HAP-1 (cell line): Measurements from ENCODE around the gene SPRN.

Experiments
- DNase-seq, 2 experiments: peaks; one replicate each; pipeline ENCODE4 v3.0.0-alpha.2; 2016 to 2020; ENCODE audit warnings: low spot score in 2 of 2
- H3K27me3 ChIP-seq: fragments of 250-450 bp; sonication (Bioruptor Pico); 2 replicates; pipeline ENCODE4 v1.5.1; 2020; ENCODE audit warnings: low read depth, mild to moderate bottlenecking, moderate library complexity
- H3K36me3 ChIP-seq: fragments of 250-450 bp; sonication (Bioruptor Pico); replicated peaks from 2 replicates; pipeline ENCODE4 v1.5.1; 2020; ENCODE audit warnings: mild to moderate bottlenecking
- H3K4me1 ChIP-seq: fragments of 250-450 bp; sonication (Bioruptor Pico); 2 replicates; pipeline ENCODE4 v1.5.1; 2020; ENCODE audit warnings: mild to moderate bottlenecking
- H3K4me3 ChIP-seq: fragments of 250-450 bp; sonication (Bioruptor Pico); 2 replicates; pipeline ENCODE4 v1.5.1; 2020; ENCODE audit warnings: mild to moderate bottlenecking, moderate library complexity
- H3K9me3 ChIP-seq: fragments of 250-450 bp; sonication (Bioruptor Pico); 2 replicates; pipeline ENCODE4 v1.5.1; 2020; ENCODE audit warnings: mild to moderate bottlenecking, moderate library complexity
- in situ Hi-C: fragments of 300-500 bp; cut with MboI; formaldehyde crosslinking; loops from 3 replicates; pipeline ENCODE4 v1.14.3; 2020; ENCODE audit warnings: low sequenced_read_pairs, inconsistent platforms, mixed read lengths

Gene SPRN

DNA sequence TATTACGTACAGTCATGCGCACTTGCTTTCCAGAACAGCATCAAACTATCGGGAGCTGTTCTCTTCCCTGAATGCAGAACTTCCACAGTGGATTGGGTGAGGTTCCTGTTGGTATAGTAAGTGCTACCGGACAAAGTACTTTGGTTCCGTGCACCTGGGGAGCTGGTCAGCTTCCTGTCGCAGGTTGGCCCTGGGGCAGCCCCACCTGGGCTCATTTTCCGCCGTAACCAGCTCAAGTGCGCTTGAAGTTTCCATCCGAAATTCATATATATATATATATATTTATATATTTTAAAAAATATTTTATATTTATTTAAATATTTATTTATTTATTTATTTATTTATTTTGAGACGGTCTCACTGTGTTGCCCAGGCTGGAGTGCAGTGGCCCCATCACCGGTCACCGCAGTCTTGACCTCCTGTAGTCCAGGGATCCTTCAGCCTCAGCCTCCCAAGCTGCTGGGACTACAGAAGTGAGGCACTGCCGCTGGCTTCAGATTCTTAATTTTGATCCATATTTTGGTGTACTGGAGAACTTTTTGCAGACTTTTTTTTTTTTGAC, 35.9 kb upstream of the SPRN start:
- Histone ChIP-seq H3K4me1 (no peaks in the 10 kb centered on the region), H3K27me3 (no peaks in the 10 kb centered on the region), H3K9me3 (no peaks in the 10 kb centered on the region), H3K36me3 (no peaks in the 10 kb centered on the region), H3K4me3 (no peak overlapping the region)
- no peak for DNase-seq
- in situ Hi-C loops = no loop called here

DNA sequence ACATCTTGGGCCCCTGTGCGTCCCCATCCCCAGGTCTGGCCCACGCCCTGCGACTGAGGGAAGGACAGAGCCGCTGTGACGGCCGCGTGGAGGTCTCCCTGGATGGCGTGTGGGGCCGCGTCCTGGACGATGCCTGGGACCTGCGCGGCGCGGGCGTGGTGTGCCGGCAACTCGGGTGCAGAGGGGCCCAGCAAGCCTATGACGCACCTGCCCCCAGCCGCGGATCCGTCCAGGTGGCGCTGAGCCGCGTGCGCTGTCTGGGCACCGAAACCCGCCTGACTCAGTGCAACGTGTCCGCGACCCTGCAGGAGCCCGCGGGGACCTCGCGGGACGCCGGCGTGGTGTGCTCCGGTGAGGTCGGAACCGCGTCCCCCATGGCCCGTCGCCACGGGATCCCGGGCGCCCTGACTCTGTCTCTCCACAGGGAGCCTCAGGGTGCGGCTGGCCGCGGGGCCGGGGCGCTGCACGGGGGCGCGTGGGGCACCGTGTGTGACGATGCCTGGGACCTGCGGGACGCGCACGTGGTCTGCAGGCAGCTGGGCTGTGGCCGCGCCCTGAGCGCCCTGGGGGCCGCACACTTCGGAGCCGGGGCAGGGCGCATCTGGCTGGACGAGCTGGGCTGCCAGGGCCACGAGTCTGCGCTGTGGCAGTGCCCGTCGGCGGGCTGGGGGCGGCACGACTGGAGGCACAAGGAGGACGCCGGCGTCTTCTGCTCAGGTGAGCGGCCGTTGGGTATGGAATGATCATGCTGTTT, 35.2 kb upstream of the SPRN start:
- in situ Hi-C loops = no loop called here
- Histone ChIP-seq H3K36me3 (no peaks in the 10 kb centered on the region), H3K4me3 (no peak overlapping the region), H3K4me1 (no peaks in the 10 kb centered on the region), H3K9me3 (no peaks in the 10 kb centered on the region), H3K27me3 (no peaks in the 10 kb centered on the region)
- no peak for DNase-seq

DNA sequence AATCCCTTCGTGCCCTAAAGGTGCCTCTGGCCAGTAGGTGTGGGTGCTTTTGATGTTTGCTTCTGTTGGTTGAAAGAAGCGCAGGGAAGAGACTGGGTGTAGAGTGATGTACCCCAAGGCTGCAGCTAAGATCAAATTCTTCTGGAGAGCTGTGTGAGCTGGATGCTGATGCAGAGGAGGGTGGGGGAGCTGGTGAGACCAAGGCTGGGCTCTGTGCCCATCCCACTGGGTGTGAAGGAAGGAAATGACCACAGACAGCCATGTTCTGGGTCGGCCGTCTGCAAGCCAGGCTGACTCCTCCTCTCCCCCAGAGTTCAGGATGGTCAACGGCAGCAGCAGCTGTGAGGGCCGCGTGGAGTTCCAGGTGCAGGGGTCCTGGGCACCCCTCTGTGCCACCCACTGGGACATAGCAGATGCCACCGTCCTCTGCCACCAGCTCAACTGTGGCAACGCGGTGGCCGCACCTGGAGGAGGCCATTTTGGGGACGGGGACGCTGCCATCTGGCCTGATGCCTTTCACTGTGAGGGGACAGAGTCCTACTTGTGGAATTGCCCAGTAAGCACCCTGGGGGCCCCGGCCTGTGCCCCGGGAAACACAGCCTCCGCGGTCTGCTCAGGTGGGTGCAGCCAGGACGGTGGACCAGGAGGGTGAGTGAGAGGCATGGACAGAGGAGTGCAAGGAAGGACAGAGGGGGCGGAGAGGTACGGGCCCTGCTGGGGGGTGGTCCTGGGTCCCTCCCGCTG, 34.5 kb upstream of the SPRN start:
- no peak overlapping the region for H3K4me3 ChIP-seq
- in situ Hi-C loops = no loop called here
- no peaks in the 10 kb centered on the region for H3K27me3 ChIP-seq
- H3K36me3 ChIP-seq = no peaks in the 10 kb centered on the region
- no peak for DNase-seq
- no peaks in the 10 kb centered on the region for H3K9me3 ChIP-seq
- no peaks in the 10 kb centered on the region for H3K4me1 ChIP-seq

DNA sequence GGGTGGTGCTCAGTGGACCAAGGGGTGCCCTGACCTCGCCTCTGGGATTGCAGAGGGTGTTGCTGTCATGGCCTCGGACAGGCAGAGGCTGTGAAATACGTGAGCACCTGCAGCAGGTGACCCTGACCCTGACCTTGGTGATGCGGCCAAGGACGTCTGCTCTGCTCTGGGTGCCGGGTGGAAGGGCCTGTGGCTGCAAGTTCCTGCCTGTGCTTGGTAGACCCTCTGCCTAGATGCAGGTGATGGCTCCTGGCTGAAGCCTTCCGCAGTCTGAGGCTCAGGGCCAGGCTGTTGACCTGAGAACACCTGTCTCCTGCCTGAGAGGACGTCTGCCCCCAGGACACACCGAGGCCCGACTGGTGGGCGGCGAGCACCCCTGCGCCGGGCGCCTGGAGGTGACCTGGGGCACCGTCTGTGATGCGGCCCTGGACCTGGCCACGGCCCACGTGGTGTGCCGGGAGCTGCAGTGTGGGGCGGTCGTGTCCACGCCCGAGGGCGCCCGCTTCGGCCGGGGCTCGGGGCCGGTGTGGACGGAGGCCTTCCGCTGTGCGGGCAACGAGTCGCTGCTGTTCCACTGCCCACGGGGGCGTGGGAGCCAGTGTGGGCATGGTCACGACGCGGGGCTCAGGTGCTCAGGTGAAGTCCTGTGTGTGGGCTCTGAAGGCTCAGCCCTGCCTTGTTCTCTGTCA, 33.7 kb upstream of the SPRN start:
- no peak for DNase-seq
- in situ Hi-C loops = no loop called here
- Histone ChIP-seq H3K9me3 (no peaks in the 10 kb centered on the region), H3K36me3 (no peaks in the 10 kb centered on the region), H3K4me3 (no peak overlapping the region), H3K27me3 (no peaks in the 10 kb centered on the region), H3K4me1 (no peaks in the 10 kb centered on the region)

DNA sequence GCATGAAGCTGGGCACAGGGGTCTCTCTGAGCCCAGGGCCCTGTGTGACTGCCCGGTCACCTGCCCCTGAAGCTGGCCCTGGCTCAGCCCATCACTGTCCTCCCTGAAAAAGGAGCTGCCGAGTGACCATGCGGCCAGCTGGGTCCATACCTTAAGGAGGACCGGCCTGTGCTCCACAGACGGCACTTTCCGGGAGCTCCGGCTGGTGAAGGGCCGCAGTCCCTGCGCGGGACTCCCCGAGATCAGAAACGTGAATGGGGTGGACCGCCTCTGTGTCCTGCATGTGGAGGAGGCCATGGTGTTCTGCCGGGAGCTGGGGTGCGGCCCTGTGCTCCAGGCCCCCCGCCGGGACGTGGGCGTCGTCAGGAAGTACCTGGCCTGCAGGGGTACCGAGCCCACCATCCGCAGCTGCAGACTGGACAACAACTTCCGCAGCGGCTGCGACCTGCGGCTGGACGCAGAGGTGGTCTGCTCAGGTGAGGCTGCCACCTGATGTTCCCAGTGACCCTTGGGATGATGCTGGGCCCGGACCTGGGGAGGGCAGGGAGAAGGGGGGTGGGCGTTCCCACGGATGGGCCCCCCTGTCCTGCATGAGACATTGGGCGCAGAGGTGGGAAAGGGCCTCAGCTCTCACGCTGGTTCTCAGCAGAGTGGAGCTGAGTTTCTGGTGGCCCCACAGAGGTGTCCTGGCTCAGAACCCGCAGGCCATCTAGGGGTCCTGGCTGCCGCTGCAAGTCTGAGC, 32.8 kb upstream of the SPRN start:
- Histone ChIP-seq H3K4me3 (no peak overlapping the region), H3K36me3 (no peaks in the 10 kb centered on the region), H3K4me1 (no peaks in the 10 kb centered on the region), H3K9me3 (no peaks in the 10 kb centered on the region), H3K27me3 (no peaks in the 10 kb centered on the region)
- DNase-seq = no peak
- in situ Hi-C loops = no loop called here

DNA sequence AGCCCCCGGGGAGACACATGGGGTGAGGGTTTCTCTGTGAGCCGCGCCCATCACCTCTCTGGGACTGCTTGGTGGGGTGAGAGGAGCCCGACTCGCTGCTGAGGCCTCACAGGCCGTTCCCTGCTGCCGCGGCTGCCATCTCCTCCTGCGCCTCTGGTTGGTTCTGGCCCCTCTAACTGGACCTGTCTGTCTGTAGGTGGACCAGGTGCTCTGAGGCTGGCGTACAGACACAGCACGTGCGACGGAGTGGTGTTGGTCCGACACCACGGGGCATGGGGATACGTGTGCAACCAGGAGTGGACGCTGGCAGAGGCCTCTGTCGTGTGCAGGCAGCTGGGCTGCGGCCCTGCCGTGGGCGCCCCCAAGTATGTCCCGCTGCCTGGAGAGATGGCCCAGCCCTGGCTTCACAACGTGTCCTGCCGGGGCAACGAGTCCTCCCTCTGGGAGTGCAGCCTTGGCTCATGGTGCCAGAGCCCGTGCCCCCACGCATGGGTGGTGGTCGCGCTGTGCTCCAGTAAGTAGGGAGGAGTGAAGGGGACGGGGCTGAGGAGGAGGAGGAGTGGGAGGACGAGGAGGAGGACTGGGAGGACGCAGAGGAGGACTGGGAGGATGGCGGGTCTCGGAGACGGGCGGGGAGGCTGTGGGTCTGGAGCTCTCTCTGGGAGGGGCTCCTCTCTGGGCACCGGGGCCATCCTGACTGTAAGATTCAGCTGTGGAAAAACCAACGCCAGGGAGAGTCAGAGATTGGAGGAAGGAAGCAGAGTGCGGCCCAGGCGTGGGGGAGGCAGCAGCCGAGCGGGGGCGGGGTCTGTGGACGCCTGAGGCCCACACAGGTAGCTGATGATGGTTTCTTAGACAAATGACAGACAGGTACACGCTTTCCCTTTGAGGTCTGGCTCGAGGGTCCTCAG, 31.9 kb upstream of the SPRN start:
- H3K9me3 ChIP-seq = no peaks in the 10 kb centered on the region

DNA sequence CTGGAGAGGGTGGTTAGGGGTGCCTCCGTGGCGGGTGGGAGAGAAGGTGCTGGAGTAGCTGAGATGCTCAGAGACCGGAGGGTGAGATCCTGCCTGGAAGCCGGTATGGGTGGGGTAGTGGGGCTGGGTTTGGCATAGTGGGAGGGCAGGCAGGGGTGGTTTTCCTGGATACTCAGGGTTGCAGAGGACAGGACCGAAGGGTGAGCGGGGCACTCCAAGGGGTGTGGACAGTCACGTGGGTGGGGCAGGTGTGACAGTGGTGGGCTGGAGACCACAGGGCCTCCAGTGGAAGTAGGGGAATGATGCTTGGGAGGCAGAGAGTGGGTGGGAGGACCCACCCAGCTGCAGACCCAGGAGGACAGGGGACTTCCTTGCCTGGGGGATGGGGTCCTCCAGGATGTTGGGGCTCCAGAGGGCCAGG, 31.2 kb upstream of the SPRN start:
- Histone ChIP-seq H3K4me3 (no peak overlapping the region), H3K9me3 (no peaks in the 10 kb centered on the region), H3K36me3 (no peaks in the 10 kb centered on the region), H3K4me1 (no peaks in the 10 kb centered on the region), H3K27me3 (peaks cover 7% of the 10 kb centered on the region)
- in situ Hi-C loops = no loop called here
- no peak for DNase-seq

More for the DNA sequence above, 31.9 kb upstream of the SPRN start:
- Histone ChIP-seq H3K27me3 (peaks cover 2% of the 10 kb centered on the region; the same call in 1 of the 2 replicates), H3K36me3 (no peaks in the 10 kb centered on the region), H3K4me1 (no peaks in the 10 kb centered on the region), H3K4me3 (no peak overlapping the region)
- in situ Hi-C loops = no loop called here
- no peak for DNase-seq

DNA sequence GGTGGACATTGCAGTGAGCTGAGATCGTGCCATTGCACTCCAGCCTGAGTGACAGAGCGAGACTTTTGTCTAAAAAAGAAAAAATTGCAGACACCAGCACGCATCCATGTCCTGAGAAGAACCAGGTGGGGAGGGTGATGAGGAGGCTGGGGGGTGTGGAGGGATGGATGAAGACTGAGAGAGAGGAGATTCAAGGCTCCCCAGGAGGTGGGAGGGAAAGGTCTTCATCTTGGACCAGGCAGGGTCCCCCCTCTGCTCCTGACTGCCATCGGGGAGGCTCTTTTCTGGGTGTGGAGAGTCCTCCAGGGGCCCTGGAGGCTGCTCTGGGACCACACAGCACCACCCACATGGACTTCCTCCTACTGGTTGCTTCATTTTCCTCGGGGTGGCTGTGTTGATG, 30.8 kb upstream of the SPRN start:
- in situ Hi-C loops = no loop called here
- H3K9me3 ChIP-seq = no peaks in the 10 kb centered on the region

DNA sequence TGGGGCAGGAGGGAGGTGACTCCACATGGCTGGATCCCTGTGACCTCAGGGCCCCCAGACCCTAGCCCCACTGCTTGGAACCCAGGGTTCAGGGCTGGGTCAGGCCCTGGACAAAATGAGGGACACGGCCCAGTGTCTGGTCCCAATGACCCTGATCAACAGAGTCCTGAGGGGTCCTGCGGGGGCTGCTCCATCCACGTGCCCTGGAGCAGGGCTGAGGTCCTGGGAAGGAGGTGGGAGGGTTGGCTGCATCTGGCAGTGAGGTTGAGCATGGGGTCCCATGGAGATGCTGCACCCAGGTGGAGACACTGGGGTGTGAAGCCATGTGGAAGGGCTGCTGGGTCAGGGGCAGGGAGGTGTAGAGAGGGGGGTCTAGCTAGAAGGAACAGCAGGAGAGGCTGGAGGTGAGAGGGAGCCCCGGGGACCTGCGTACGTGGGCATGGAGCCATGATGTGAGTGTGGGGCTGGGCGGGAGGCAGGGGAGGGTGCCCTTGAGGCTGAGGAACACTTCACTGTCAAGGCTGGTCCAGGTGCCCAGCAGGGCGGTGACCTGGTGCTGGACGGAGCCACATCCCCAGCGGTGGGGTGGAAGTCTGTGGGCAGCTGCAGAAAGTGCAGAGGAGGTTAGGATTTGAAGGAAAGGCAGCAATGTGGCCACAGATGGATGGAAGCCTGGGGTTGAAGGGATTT, 29.9 kb upstream of the SPRN start:
- H3K9me3 ChIP-seq = no peaks in the 10 kb centered on the region; the same call in 1 of the 2 replicates
- no peak for DNase-seq
- in situ Hi-C loops = no loop called here
- no peaks in the 10 kb centered on the region for H3K4me1 ChIP-seq
- H3K27me3 ChIP-seq = peaks cover 7% of the 10 kb centered on the region
- no peaks in the 10 kb centered on the region for H3K36me3 ChIP-seq
- H3K4me3 ChIP-seq = no peak overlapping the region

More for the DNA sequence above, 30.8 kb upstream of the SPRN start:
- H3K4me3 ChIP-seq = no peak overlapping the region
- H3K36me3 ChIP-seq = no peaks in the 10 kb centered on the region
- DNase-seq = no peak
- no peaks in the 10 kb centered on the region for H3K4me1 ChIP-seq
- peaks cover 7% of the 10 kb centered on the region for H3K27me3 ChIP-seq

DNA sequence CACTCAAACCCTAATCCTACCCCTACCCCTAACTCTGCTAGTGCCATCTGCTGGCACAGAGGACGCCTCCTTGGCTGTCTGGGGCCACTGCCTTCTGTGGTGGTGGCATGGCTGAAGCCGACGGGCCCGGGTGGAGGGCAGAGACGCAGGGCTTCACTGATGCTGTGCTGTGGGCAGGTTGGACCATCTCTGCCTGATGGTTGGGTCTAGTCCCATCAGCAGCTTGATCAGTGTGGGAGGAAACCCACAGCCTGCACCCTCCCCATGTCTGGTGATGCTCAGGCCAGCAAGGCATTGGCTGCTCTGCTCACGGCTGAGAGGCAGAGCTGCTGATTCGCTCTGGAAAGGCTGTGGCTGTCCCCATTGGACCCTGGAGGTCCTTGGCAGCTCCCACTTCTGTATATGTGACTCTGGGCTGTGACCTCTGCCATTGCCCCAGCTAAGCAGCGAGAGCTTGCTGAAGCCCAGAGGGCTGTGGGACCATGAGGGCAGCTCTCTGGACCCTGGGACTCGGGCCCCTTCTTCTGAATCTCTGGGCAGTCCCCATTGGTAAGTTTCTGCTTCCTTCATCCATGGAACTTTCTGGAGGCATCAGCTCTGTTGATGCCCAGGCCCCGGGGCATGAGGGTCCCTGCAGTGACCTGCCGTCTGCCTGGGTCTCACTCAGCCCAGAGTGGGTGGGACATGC, 29.2 kb upstream of the SPRN start, which contains the start of gene SCART1:
SCART1 (plus strand) TSS at position 430 of the 688 bp plus-strand sequence; CDS start at position 483, 53 bp downstream.
- no peak for DNase-seq
- H3K36me3 ChIP-seq = no peaks in the 10 kb centered on the region
- peaks cover 7% of the 10 kb centered on the region for H3K27me3 ChIP-seq
- no peaks in the 10 kb centered on the region for H3K4me1 ChIP-seq
- no peaks in the 10 kb centered on the region; the same call in 1 of the 2 replicates for H3K9me3 ChIP-seq
- in situ Hi-C loops = no loop called here
- no peak within 1 kb of the TSS for H3K4me3 ChIP-seq

DNA sequence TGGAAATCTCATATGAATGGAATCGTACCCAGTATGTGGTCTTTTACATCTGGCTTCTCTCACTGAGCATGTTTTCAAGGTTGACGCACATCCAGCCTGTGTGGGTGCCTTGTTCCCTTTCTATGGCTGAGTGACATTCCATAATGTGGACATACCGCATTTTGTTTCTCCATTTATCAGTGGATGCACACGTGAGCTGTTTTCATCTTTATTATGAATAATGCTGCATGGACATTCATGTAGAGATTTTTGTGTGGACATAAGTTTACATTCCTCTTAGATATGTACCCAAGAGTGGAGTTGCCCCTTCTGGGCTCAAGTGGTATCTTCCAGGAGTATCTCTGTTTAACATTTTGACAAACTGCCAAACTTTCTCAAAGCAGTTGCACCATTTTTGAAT, 28.0 kb upstream of the SPRN start:
- peaks cover 7% of the 10 kb centered on the region for H3K27me3 ChIP-seq
- H3K4me1 ChIP-seq = no peaks in the 10 kb centered on the region
- DNase-seq = no peak
- no peak overlapping the region for H3K4me3 ChIP-seq
- no peaks in the 10 kb centered on the region; the same call in 1 of the 2 replicates for H3K9me3 ChIP-seq
- in situ Hi-C loops = no loop called here
- H3K36me3 ChIP-seq = no peaks in the 10 kb centered on the region
